WI38 (cell line): ENCODE measurements around the gene PKHD1.

Experiments used
- H3K4me3 ChIP-seq: 2 replicates; pipeline ENCODE4 v1.5.1; 2011; ENCODE audit warnings: low read depth, mild to moderate bottlenecking, control low read depth, low read length
- CTCF ChIP-seq: IDR thresholded peaks from 2 replicates; pipeline ENCODE4 v1.5.1; 2012; ENCODE audit warnings: low read depth, mild to moderate bottlenecking, control low read depth, low read length

The PKHD1 gene

GRCh38 chr6:51824940-51825339 lies 262.5 kb downstream of the PKHD1 start:
- TF ChIP-seq CTCF = no peak
- no peak overlapping the region for H3K4me3 ChIP-seq

- no peak overlapping the region for H3K4me3 ChIP-seq
- TF ChIP-seq CTCF = no peak
These were observed 266.9 kb downstream of the PKHD1 start for GRCh38 chr6:51820555-51820954.

GRCh38 chr6:51818520-51819022 lies 268.8 kb downstream of the PKHD1 start:
- H3K4me3 ChIP-seq = no peak overlapping the region
- TF ChIP-seq CTCF = no peak

GRCh38 chr6:51817832-51818231 lies 269.6 kb downstream of the PKHD1 start:
- H3K4me3 ChIP-seq = no peak overlapping the region
- no peak for TF ChIP-seq CTCF

- no peak for TF ChIP-seq CTCF
- H3K4me3 ChIP-seq = no peak overlapping the region
These were observed 273.0 kb downstream of the PKHD1 start for GRCh38 chr6:51814418-51814817.

- no peak for TF ChIP-seq CTCF
- no peak overlapping the region for H3K4me3 ChIP-seq
These were observed 273.5 kb downstream of the PKHD1 start for GRCh38 chr6:51813904-51814303.

- no peak for TF ChIP-seq CTCF
These were observed 275.2 kb downstream of the PKHD1 start for GRCh38 chr6:51812231-51812630.

More at GRCh38 chr6:51812231-51812630, 275.2 kb downstream of the PKHD1 start:
- no peak overlapping the region for H3K4me3 ChIP-seq
